Pons (tissue), 1 donor: Measurements from ENCODE around the gene HOXD1.

Source experiments
- DNase-seq: peaks from one replicate; pipeline ENCODE4 v3.0.0-alpha.2; 2016; ENCODE audit warnings: low spot score

HOXD1 gene

GRCh38 chr2:176165370-176166050, 23.0 kb upstream of the HOXD1 start:
- no peak for DNase-seq

DNA sequence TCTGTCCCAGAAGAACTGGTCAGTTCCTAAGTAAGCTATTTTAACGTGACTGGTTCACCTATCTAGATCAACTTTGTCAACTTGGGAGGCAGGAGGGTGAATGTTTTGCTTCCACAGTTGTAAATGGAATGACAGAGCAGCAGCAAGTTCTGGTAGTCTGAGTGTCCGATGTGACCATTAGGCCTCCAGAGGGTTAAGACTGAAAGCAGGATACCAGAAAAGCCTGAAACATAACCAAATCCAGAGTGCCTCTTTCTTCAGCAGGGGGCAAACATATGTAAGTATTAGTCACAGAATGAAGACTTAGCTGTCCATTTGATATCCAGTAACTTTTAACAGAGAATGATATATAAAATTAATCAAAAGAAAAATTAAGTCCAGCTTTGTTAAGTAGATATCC, 22.2 kb upstream of the HOXD1 start:
- no peak for DNase-seq

DNA sequence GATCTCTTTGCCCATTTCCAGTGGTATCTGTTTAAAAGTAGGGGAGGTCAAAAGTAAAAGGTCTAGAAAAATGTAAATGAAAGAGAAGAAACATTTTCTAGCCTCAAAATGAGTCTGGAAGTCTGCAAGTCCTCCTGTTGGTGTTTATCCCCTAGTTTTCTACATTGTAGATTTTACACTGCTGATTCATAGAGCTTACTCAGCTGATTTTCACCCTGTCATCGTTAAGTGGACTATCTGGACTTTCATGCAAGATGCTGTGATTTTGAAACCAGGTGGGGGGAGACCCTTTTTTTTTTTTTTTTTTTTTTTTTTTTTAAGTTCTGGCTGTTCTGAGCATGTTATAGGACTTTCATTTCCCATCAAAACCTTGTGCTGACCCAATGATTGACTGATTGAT, 21.1 kb upstream of the HOXD1 start:
- DNase-seq = no peak

DNA sequence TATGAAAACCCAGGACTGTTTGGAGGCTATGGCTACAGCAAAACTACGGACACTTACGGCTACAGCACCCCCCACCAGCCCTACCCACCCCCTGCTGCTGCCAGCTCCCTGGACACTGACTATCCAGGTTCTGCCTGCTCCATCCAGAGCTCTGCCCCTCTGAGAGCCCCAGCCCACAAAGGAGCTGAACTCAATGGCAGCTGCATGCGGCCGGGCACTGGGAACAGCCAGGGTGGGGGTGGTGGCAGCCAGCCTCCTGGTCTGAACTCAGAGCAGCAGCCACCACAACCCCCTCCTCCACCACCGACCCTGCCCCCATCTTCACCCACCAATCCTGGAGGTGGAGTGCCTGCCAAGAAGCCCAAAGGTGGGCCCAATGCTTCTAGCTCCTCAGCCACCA, 19.3 kb upstream of the HOXD1 start:
- DNase-seq = no peak

DNA sequence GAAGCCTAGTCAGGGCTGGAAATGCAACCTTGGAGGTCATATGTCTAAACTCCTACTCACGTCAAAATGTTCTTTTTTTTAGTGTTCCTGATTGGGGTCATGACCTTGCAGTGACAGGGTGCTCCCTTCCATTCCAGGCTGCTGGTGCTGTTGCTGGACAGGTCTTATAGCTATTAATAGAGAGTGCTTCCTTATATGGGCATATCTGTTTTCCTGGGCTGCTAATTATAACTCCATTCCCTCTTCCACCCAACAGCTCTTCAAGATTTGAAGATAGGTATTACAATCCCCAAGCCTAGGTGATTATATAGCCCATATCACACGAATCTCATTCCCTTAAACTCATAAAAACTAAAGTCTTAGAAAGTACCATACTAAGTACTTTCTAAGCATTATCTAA, 18.8 kb upstream of the HOXD1 start:
- no peak for DNase-seq

DNA sequence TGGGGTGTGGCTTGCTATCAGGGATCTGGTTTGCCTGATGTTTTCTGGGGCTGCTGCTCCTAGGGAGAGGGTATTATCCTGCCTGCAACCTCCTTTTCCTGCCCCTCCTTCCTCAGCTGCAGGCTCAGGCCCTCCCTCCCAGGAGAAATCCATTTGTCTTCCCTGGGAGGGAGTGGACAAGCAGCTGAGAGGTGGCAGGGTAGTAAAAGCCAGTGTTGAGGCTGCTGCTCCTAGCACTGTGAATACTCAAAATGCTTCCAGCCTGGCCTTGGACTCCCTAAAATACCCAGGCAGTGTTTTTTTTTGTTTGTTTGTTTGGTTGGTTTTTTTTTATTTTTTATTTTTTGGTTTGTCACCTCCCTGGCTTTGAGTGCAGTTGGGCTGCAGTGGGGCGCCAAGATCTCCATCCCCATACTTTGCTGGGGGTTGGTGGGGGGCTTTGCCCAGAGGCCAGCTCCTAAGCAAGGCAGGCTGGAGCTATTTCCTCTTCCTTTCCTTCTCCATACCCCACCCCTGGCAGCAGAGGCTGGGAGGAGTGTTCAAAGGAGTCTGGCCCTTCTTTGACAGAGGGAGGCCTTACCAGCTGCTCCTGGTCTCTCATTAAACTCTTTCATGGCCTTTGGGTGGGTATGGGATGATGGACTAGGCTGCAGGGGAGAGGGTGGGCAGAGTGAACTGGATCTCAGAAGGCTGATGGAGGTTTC, 17.7 kb upstream of the HOXD1 start:
- DNase-seq = no peak

DNA sequence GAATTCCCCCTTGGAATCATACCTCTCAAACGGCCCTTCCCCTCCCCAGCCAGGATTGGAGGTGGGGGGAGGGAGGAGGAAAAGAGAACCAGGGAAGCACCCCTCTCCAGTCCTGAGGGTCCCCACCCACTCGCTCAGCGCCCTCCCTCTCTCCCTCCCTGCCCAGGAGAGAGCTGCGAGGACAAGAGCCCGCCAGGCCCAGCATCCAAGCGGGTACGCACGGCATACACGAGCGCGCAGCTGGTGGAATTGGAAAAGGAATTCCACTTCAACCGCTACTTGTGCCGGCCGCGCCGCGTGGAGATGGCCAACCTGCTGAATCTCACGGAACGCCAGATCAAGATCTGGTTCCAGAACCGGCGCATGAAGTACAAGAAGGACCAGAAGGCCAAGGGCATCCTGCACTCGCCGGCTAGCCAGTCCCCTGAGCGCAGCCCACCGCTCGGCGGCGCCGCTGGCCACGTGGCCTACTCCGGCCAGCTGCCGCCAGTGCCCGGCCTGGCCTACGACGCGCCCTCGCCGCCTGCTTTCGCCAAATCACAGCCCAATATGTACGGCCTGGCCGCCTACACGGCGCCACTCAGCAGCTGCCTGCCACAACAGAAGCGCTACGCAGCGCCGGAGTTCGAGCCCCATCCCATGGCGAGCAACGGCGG, 17.0 kb upstream of the HOXD1 start:
- peak; percentile 58 for DNase-seq

- peak; percentile 52 for DNase-seq
Measured at GRCh38 chr2:176172007-176172894, 16.2 kb upstream of the HOXD1 start.

- peak; percentile 46 for DNase-seq
Measured at GRCh38 chr2:176172895-176173566, 15.4 kb upstream of the HOXD1 start.

- DNase-seq = peak; percentile 40
Measured at GRCh38 chr2:176173567-176174381, 14.7 kb upstream of the HOXD1 start.

DNA sequence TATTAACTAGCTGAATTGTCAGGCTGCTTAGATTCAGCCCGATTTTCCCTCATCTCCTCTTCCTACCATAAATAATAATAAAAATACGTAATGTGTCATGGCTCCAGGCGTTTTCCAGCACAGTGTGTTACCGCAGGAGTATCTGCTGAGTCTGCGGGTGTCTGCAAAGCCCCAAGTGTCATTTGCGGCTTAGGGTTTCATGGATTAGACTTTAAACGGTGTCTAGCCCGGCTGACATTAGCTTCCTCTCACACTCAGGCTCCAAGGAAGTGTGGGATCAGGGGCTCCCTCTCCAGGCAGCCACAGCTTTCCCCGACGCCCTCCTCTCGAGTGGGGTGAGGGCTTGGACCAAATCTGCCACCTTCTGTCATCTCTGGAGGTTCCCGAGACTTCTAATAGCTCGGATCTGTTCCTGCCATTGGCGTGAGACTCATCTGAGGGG, 14.1 kb upstream of the HOXD1 start:
- DNase-seq = peak; percentile 81

GRCh38 chr2:176174824-176175708, 13.4 kb upstream of the HOXD1 start:
- peak; percentile 92 for DNase-seq

DNA sequence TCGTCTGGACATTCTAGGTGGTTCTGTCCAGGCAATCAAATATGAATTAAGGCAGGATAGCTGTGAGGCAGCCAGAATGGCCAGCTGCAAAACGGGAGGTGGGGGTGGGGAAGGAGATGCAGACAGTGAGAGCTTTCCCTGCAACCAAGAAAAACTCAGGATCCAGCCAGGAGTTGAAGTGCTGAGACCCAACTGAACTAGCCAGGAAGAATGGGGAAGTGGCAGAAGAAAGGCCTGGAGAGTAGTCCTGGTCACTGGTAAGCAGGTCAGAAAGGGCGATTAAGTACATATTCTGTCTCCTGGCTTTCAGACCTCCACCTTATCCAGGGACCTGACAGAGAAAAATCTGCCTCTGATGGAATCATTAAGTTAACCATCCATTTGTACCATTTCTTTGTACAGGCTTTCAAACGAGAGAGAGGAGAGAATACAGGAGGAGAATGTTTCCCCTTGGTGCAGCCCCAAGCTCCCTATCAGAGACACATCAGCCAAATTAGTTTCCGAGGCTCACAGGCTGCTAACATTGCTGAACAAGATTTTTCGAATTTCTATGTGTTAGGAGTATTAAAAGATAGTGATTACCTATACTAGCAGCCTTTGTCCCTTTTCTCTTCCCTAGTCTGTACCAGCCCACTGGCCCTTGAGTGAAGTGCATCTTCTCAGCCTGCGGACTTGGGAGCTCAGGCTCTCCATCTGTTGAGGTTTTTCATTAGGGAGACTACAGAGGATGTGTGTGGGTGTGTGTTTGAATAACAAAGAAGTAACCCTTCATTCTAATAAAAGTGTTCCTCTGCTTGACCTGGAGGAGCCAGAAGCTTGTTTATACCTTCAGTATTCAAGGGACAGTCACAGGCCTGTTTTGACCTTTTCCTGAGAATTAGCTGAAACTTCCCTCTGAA, 12.5 kb upstream of the HOXD1 start:
- peak; percentile 57 for DNase-seq

DNA sequence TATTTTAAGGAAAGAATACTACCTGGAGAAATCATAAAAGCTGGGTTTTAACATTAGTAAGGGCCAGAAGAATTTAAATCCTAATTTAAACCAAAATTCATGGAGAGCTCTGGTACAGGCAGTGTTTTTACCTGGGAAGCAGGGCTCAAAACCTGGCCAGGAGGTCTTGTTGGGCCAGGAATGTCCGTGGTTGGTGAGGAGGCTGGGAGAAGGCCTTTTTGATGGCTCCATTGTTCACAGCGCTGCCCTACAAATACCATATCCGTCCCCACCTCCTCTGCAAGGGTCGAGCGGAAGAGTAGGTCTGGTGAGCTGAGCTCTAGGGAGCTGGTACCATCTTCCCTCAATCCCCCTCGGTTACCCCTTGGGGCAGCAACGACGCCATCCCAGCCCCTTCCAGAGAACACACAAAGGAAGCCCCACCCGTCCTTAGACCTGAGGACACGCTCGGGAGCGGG, 10.9 kb upstream of the HOXD1 start:
- no peak for DNase-seq

DNA sequence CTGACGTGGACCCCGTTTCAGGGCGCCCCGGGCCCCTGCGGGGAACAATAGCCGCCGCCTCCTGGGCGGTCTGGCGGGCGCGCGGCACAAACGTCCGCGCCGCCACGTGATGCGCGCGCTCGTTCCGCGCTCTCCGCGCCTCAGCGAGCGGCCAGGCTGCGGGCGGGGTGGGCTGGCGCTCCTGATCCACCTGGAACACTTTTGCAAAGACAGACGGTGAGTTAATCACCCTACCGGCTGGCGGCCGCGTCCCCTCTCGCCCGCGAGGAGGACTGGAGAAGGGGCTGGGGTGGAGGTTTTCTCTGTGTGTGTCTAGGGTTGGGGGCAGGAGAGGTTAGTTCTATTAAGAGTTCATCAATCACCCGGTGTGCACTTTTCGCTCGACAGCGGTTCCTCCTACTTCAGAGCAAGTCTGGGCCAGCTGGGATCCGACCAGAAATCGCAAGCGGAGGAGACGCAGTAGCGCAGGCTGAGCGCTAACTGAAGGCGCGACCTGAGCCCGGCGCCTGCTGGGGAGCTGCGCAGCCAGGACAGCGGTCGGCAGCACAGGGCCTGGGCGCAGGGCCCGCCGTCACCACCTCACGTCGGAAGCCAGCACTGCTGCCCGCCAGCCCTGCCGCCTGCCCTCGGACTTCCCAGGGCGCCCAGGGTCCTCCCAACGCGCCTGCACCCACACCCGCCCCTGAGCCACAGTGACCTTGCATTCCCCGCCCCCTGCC, 10.3 kb upstream of the HOXD1 start:
- DNase-seq = no peak

GRCh38 chr2:176178757-176179295, 9.6 kb upstream of the HOXD1 start:
- DNase-seq = no peak

DNA sequence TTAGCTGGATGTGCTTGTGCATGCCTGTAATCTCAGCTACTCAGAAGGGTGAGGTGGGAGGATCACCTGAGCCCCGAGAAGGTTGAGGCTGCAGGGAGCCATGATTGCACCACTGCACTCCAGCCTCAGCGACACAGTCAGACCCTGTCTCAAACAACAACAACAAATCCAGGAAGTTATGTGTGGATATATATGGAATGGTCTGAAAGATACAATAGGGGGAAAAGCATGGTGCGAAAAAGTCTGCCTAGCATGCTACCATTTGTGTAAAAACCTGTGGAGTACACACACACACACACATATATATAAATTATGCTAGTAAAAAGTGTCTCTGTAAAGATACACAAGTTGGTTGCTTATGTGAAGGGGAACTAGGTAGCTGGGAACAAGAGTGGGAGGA, 6.9 kb upstream of the HOXD1 start:
- DNase-seq = no peak

- no peak for DNase-seq
Measured at GRCh38 chr2:176182671-176183070, 5.8 kb upstream of the HOXD1 start.
